Endometrium (tissue), 2 donors: ENCODE measurements around the gene LRATD1.

Experiments used
- FAIRE-seq: peaks from 2 replicates; lab custom pipeline; 2012; peaks lifted over from hg19 to GRCh38; lab: Jason Lieb, UNC
- donor health status: control.
- donor health status: control.

The LRATD1 gene

DNA sequence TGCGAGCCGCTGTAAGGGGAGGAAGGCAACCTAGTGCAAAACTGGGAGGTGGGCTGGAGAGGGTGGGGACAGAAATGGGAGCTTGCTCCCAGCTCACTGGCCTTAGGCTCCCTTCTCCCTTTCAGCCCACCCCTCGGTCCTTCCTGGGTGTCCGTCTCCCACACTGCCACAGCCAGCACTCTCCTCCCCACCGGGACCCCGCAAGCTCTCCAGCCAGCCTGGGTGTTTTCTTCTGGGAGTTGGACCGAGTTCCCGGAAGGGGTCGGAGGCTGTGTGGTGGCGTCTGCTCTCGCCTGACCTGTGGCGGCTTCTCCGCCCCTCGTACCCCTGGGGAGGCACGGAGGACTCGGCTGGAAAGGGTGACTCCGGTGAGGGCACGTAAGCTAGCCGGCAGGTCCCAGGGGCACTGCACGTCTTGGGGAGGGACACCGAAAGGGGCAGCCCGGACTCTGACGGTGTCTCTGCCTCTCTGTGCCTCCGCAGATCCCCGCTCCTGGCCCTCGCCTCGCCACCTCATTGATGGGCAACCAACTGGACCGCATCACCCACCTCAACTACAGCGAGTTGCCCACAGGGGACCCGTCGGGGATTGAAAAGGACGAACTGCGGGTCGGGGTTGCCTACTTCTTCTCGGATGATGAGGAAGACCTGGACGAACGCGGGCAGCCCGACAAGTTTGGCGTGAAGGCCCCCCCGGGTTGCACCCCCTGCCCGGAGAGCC is 1.1 kb downstream of the LRATD1 start:
- FAIRE-seq = no peak

DNA sequence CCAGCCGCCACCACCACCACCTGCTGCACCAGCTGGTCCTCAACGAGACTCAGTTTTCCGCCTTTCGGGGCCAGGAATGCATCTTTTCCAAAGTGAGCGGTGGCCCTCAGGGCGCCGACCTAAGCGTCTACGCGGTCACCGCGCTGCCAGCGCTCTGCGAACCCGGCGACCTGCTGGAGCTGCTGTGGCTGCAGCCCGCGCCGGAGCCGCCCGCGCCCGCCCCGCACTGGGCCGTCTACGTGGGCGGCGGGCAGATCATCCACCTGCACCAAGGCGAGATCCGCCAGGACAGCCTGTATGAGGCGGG is 1.6 kb downstream of the LRATD1 start:
- FAIRE-seq = no peak

DNA sequence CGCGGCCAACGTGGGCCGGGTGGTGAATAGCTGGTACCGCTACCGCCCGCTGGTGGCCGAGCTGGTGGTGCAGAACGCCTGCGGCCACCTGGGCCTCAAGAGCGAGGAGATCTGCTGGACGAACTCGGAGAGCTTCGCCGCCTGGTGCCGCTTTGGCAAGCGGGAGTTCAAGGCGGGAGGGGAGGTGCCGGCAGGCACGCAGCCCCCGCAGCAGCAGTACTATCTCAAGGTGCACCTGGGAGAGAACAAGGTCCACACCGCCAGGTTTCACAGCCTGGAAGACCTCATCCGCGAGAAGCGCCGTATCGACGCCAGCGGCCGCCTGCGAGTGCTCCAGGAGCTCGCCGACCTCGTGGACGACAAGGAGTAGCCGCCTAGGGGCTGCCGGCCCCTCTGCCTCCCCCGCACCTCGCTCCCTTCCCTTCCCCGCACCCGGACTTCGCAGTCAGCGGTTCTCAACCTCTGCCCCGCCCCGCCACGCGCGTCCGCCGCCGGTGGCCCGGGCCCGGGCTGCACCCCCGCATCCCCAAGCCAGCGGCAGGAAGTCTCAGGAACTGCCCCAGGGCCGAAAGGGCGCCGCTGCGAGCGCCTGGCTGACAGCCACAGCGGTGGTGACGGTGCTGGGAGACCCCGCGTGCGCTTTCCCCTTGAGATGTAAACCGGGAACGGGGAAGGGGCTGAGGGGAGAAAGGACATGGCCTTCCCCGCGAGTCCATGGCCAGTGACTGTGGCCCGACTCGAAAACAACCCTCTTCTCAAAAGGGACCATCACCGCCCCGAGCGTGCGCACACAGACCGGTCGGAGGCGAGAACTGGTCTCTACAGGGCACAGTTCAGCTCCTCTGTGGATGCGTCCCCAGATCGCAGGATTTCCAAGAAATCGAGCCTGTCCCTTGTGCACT is 2.2 kb downstream of the LRATD1 start:
- no peak for FAIRE-seq

DNA sequence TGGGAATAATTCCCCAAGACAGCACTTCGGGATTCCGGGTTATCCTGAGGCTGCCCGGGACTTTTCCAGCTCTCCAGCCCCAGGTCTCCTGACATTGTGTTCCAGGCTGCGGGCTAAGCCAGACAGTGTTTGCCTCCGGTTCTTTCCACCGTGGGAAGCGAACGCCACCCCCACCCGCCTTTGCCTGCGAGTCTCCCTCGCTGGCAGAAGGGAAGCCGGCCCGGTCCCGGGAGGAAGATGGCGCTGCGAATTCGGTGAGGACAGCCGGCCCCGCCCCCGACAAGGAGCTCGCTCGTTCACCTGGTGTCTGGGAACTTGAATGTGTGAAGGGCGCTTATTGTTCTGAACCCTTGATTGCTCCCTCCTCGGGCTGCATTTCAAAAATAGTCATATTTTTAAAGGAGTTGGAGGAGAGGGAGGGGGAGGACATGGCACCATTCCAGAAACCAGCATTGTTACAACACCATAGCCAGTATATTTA is 2.9 kb downstream of the LRATD1 start:
- FAIRE-seq = no peak

DNA sequence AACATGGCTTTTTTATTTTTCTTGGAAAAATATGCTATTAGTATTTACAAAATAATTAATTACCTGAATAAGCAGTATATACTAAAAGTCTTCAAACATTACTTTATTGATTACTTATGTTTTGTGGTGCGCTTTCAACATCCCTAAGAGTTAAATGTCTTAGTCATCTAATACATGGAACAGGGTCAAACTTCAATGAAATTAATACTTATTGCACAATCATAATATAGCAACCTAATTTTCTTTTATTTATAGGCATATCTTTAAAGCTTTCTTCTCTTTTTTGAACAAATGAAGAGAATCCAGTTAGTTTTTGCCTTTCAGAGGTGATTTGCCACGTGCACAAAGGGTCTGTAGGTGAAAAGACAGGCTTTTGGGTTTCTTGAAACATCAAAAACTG is 6.0 kb downstream of the LRATD1 start:
- FAIRE-seq = no peak

DNA sequence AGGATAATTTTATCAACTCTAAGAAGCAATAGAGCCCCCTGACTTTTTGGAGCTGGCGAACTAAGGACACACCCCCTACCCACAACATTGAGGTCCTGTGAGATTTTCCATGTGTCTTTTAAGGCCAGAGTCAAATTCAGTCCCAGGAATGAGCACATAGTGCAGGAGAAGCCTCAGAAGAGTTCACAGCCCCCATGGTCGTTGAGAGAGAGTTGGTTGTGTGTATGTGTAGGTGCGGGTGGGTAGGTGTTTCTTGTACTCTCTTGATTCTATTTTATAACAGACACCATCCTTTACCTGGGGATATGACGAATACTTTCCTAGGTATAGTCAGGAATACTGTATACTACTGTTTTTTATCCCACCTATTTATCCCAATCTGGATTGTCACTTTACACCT is 8.6 kb downstream of the LRATD1 start:
- no peak for FAIRE-seq

DNA sequence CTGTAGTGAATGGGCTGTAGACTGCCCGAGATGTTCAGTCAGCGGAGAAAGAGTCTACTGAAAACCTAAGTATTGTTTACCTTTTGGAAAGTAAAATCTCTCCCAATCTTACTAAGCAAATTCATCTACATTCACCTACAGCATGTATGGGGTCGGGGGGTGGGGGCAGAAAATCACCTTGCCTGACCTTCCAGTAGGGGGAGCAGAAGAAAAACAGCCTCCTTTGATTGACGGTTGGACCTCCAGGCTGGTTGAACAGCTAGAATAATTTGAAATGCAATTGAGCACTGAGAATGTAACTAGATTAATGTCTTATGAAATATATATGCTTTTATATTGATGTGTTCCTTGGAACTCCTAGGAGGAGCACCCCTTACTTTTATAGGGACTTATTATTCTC is 10.0 kb downstream of the LRATD1 start:
- no peak for FAIRE-seq

DNA sequence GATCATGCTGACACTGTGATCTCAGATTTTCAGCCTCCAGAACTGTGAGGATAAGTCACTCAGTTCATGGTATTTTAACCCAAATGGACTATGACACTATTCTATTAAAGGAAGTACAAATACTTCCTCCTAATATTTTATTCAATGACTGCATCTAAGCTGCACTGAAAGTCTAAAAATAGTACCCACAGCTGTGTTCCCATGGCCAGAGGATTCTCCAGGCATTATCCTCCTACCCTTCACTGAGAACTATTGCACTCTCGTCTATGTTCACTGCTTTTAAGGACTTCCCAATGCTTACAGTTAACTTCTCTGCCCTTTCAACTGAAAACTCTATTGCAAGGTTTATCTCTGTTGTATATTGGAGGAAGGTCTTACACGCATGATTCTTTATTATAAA is 15.2 kb downstream of the LRATD1 start:
- FAIRE-seq = no peak

DNA sequence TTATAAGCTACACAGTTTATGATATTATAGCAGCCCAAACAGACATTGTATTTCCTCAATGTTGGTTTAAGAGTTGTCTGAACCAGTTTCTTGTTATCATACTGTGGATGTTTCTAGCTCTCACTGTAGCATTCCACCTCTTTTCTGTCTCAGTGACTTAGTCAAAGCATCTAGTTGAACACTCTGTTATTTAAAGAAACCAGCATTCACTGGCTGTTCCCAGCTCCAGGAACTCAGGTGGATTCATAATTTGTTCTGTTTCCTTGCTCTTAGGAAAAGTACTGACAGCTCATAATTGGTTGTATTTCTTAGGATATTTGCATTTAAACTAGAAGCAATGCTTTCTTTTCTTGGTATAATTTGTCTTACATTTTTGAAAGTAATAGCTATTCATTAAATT is 17.5 kb downstream of the LRATD1 start:
- no peak for FAIRE-seq

DNA sequence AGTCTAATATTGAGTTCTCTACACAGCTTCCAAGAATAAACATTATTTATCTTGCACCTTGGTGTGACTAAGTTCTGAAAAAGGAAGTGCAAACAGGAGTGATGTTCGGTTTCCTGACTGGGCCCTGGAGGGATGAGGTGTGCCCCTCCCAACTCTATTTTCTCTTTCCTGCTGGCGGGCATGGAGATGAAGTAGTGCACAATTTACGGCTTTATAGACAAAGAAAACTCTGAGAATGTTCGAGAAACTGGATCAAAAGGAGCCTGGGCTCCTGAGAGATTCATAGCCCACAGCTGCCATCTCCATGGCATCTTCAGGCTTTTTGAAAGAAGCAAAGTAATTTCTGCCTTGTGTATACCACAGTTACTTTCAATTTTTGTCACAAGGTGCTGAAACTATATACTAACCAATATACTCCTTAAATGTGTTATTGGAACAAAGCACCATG is 22.3 kb downstream of the LRATD1 start:
- FAIRE-seq = no peak

DNA sequence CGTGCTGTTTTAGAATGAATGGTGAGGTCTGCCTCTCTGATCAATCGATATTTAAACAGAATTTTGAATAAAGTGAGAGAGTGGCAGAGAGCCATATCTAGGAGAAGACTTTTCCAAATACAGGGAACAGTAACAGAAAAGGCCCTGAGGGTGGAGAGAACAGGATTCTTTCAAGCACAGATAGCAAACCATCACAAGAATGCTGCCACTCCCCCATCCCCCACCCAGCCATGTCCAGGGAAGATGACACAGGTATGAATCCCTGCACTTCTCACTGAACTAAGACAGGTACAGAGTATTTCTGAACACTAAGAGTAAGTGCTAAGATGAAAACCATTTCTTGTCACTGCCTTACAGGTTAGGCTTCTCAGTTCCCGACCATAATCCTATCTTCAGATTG is 23.6 kb downstream of the LRATD1 start:
- FAIRE-seq = no peak

DNA sequence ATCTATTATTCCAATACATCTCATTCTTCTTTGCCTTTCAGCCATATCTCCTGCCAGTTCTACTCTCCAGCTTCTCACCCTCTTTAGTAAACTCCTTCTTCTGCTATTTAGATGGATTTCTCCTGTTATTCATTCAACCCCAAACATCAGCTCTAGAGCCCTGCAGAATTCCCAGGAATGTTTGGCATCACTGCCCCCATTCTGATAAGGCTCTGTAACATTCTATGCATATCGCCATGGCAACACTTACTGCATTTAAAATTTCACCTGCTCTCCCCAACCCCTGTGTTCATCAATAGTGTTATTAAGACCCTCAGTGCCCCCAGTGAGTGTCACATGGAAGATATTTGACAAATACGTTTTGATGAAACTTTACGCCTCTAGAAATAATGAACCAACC is 28.6 kb downstream of the LRATD1 start:
- no peak for FAIRE-seq

DNA sequence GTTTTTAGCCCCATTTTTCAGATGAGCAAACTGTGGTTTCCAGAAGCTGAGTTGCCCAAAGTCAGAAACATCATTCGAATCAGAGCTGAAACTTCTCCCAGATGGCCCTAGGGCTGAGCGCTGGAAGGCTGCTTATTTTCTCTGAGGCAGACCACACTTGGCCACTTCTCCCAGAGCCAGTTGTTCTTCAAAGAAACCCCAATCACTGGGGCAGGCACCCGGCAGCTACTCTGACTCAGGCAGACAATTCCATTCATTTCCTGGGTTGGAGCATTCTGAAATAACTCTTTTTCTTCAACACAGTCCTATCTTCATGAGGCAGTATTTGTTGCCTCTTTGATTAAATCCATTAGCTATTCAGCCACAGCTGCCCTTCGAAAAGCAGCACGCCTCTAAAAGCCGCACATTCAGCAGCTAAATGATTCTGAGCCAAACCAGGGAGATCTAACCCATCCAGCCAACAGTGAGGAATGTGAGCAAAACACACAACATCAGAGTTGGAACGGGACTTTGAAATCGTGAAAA is 40.9 kb downstream of the LRATD1 start:
- FAIRE-seq = no peak

DNA sequence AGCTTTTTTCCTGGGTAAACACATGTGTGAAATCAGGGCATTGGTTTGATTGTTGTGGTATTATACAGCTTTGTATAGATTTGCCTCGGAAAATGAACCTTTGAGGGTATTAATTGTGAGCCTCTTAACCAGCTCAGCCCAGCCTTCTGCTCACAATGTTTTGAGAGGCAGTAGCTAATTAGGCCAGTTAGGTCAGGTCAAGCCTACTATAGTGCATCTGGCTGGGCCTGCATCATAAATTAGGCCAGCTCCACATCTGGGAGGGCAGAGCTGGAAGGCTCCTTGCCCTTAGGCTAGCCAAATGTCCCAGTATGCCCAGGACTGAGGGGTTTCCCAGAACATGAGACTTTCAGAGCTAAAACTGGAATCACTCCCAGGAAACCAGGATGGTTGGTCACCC is 43.0 kb downstream of the LRATD1 start:
- FAIRE-seq = no peak

DNA sequence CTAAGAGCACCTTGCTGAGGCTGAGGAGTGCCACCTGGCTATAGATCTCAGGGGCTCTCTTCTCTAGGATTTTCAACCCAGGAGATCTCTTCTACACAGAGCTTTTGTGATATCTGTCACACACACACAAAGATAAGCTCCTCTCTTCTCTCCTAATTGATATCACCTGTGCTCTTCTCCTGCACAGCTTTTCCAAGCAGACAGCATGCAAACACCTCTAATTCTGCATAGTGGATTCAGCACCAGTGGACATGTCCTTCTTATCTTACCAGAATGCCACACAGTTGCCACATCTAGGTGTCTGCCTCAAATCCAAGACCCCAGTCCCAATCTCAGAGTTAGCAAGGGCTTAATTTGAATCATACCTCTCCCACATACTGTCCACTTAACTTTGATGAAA is 43.9 kb downstream of the LRATD1 start:
- no peak for FAIRE-seq

DNA sequence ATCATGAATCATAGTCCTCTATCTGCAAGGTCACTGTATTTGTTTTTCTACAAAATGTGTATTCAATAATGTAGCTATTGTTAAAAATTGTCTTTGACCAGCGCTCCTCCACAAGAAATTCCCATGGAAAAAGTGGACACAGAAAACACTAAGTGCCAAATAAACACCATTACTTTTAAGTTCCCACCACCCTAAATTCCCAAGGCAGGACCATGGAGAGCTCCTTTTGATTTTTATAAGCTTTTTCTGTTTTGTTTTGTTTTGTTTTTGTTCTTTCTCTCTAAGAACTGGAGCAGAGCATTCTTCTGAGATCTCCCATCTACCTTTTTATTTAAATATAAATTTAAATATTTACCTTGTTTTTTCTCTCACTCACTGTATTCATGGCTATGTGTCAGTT is 44.5 kb downstream of the LRATD1 start:
- FAIRE-seq = no peak

DNA sequence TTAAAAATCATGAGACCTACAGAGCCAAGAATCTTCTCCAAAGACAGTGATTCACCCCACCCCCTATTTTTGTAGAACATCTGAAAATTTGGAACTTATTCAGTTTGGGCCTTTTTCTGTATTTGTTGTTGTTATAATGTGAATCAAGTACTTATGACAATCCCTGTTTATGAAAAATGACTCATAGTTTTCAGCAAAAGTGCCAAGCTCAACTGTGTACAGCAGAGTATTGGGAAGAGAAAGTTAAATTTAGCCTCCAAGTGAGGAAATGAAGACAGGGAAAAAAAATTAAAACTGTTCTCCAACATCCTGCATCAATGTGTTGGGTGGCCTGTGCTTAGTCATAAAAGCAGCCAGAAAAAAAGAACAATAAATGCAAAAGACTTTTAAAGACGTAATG is 46.2 kb downstream of the LRATD1 start:
- no peak for FAIRE-seq

DNA sequence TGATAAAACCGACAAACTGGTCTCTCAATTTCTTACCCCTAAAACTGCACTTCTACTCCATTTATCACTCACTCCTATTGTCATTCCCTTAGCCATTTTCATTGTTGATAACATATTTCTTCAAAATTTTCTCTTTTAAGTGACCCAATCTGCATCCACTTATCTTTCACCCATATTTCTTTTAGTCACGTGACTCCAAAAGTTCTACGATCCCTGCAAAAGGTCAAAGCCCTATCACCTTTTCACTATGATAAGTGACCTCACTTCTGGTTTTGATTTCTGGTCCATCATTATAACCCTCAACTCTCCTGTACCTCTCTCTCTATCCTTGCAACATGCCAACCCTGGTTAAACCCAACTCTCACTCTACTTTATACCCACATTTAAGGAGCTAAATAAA is 49.1 kb downstream of the LRATD1 start:
- no peak for FAIRE-seq
